HepG2 (cell line): ENCODE measurements around the gene LUC7L. TPM values are rescaled to one million over a fixed set of nuclear protein-coding genes. Genes with fewer than 3 reads are reported as not detected.

ENCODE experiments used
- BCLAF1 ChIP-seq: fragments of 450-650 bp; IDR thresholded peaks from 2 replicates; pipeline ENCODE4 v1.6.1; 2017; ENCODE audit warnings: mild to moderate bottlenecking
- KIAA2018 ChIP-seq: sonication (generic); formaldehyde crosslinking; IDR thresholded peaks from 2 replicates; pipeline ENCODE4 v1.5.0; 2020; ENCODE audit warnings: mild to moderate bottlenecking, missing genetic modification reagents, borderline replicate concordance
- PAF1 ChIP-seq: IDR thresholded peaks from 2 replicates; pipeline ENCODE4 v1.6.1; 2016; ENCODE audit warnings: missing genetic modification reagents, missing compliant biosample characterization
- RORA ChIP-seq: sonication (generic); formaldehyde crosslinking; IDR thresholded peaks from 2 replicates; pipeline ENCODE4 v1.5.0; 2020; ENCODE audit warnings: mild to moderate bottlenecking, missing genetic modification reagents, moderate library complexity
- ZBTB20 ChIP-seq: sonication (generic); formaldehyde crosslinking; IDR thresholded peaks from 2 replicates; pipeline ENCODE4 v1.8.1; 2023; ENCODE audit warnings: missing genetic modification reagents, low read depth, mild to moderate bottlenecking, borderline replicate concordance
- ZBTB49 ChIP-seq: sonication (generic); formaldehyde crosslinking; IDR thresholded peaks from 2 replicates; pipeline ENCODE4 v1.4.0; 2020; ENCODE audit warnings: missing genetic modification reagents, borderline replicate concordance
- ZNF280B ChIP-seq: sonication (generic); formaldehyde crosslinking; IDR thresholded peaks from 2 replicates; pipeline ENCODE4 v1.5.0; 2020; ENCODE audit warnings: missing genetic modification reagents, mild to moderate bottlenecking, borderline replicate concordance
- polyA plus RNA-seq, 8 experiments: library from polyadenylated mRNA; depleted of rRNA in 3 of 8; stranded (reverse) in 7 of 8; unstranded in 1 of 8; fragments of >200 nt; fragmentation: Illumina TruSeq in 4 of 8; extraction: Trizol in 4 of 8; gene quantifications; 2 replicates each; pipeline versions ENCODE4 v1.2.1 to v1.2.3, GENCODE V29; 2011 to 2016; ENCODE audit warnings: low read depth in 4 of 8, missing spikeins in 1 of 8, mixed read lengths in 1 of 8; ENCODE audit not compliant: insufficient read depth in 1 of 8
- total RNA-seq, 5 experiments: library from RNA; depleted of rRNA; stranded (reverse); fragments of >200 nt; fragmentation: Illumina TruSeq; extraction: Trizol; gene quantifications; 2 replicates each; pipeline ENCODE4 v1.2.3, GENCODE V29; 2016; ENCODE audit warnings: low read depth in 1 of 5
- TF ChIP-seq, protein P1 (sequence below): sonication (generic); formaldehyde crosslinking; IDR thresholded peaks from 2 replicates; pipeline ENCODE4 v1.4.0; 2020; ENCODE audit warnings: missing genetic modification reagents, low read depth, mild to moderate bottlenecking, borderline replicate concordance

The LUC7L gene
- total and polyA plus RNA-seq, 2 of the 13 experiments (the other 11 are each of a cell fraction or from before 2014, with no cell fraction given): 48.7 to 56.9 TPM

- TF ChIP-seq BCLAF1: no peak
- TF ChIP-seq, protein P1, sequence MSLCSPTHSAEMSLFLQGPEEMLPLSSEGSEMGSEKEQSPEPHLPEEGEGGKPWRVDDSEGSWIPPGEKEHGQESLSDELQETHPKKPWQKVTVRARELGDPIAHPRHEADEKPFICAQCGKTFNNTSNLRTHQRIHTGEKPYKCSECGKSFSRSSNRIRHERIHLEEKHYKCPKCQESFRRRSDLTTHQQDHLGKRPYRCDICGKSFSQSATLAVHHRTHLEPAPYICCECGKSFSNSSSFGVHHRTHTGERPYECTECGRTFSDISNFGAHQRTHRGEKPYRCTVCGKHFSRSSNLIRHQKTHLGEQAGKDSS: no peak
- no peak for TF ChIP-seq KIAA2018 (CRISPR knock-in tag)
- no peak for TF ChIP-seq ZBTB20 (CRISPR knock-in tag)
- no peak for TF ChIP-seq ZBTB49
- no peak for TF ChIP-seq RORA (CRISPR knock-in tag)
- TF ChIP-seq ZNF280B (CRISPR knock-in tag): no peak
- no peak for TF ChIP-seq PAF1 (CRISPR knock-in tag)
These were observed 16.2 kb downstream of the LUC7L start (continued) for GRCh38 chr16:212999-213398.
